Smooth muscle cell (in vitro differentiated cells): ENCODE data around the gene PHAX. TPM values are rescaled to one million over a fixed set of nuclear protein-coding genes. Genes with fewer than 3 reads are reported as not detected.

Experiments used
- DNase-seq: peaks from one replicate; lab custom pipeline; 2025; ENCODE audit not compliant: unreplicated experiment; lab: John Stamatoyannopoulos, UW
- H2AFZ ChIP-seq: fragments of 200-600 bp; sonication (generic); 2 replicates; pipeline ENCODE4 v1.6.0; 2016; ENCODE audit warnings: antibody characterized with exemption, low read depth, mild to moderate bottlenecking
- H3F3A ChIP-seq: fragments of 200-600 bp; sonication (generic); 2 replicates; pipeline ENCODE4 v1.6.0; 2017; ENCODE audit warnings: antibody characterized with exemption, low read depth
- H3K27ac ChIP-seq: fragments of 200-600 bp; sonication (generic); 2 replicates; pipeline ENCODE4 v1.5.1; 2016; ENCODE audit warnings: low read depth, mild to moderate bottlenecking
- H3K27me3 ChIP-seq: fragments of 200-600 bp; sonication (generic); 2 replicates; pipeline ENCODE4 v1.6.1; 2016; ENCODE audit warnings: low read depth, mild to moderate bottlenecking
- H3K36me3 ChIP-seq: fragments of 200-600 bp; sonication (generic); 2 replicates; pipeline ENCODE4 v1.5.1; 2016; ENCODE audit warnings: low read depth
- H3K4me1 ChIP-seq: fragments of 200-600 bp; sonication (generic); 2 replicates; pipeline ENCODE4 v1.5.1; 2016; ENCODE audit warnings: low read depth
- H3K4me2 ChIP-seq: fragments of 200-600 bp; sonication (generic); 2 replicates; pipeline ENCODE4 v1.6.0; 2016; ENCODE audit warnings: mild to moderate bottlenecking
- H3K4me3 ChIP-seq: fragments of 200-600 bp; sonication (generic); 2 replicates; pipeline ENCODE4 v1.5.1; 2016; ENCODE audit warnings: mild to moderate bottlenecking
- H3K79me2 ChIP-seq: fragments of 200-600 bp; sonication (generic); 2 replicates; pipeline ENCODE4 v1.6.0; 2016; ENCODE audit warnings: low read depth, mild to moderate bottlenecking
- H3K9ac ChIP-seq: fragments of 200-600 bp; sonication (generic); 2 replicates; pipeline ENCODE4 v1.6.0; 2016; ENCODE audit warnings: low read depth
- H3K9me3 ChIP-seq: fragments of 200-600 bp; sonication (generic); replicated peaks from 2 replicates; pipeline ENCODE4 v1.5.1; 2016; ENCODE audit warnings: low read depth
- H4K20me1 ChIP-seq: fragments of 200-600 bp; sonication (generic); 2 replicates; pipeline ENCODE4 v1.6.0; 2016; ENCODE audit warnings: low read depth
- WGBS: methylation state at CpG from one replicate; pipeline ENCODE4 v1.1.7; 2016; ENCODE audit warnings: low lambda C conversion rate; 5-methylcytosine and 5-hydroxymethylcytosine counted together
- polyA plus RNA-seq: library from polyadenylated mRNA; unstranded; fragments of >200 nt; fragmentation: Nextera tagmentation; extraction: Ambion mirVana; gene quantifications from 2 replicates; pipeline ENCODE4 v1.2.1, GENCODE V29; 2016
- total RNA-seq: library from RNA; depleted of rRNA; stranded (reverse); fragments of >200 nt; gene quantifications from 2 replicates; pipeline ENCODE4 v1.2.3, GENCODE V29; 2014
- TF ChIP-seq, protein P1 (sequence below): fragments of 200-600 bp; sonication (generic); IDR thresholded peaks from 2 replicates; pipeline ENCODE4 v1.5.1; 2017; ENCODE audit warnings: borderline replicate concordance, mild to moderate bottlenecking, antibody characterized with exemption; ENCODE audit not compliant: insufficient read depth, poor library complexity, severe bottlenecking

Gene PHAX
- total and polyA plus RNA-seq, 2 experiments from 2014 or later: 34.4 to 45.4 TPM

DNA sequence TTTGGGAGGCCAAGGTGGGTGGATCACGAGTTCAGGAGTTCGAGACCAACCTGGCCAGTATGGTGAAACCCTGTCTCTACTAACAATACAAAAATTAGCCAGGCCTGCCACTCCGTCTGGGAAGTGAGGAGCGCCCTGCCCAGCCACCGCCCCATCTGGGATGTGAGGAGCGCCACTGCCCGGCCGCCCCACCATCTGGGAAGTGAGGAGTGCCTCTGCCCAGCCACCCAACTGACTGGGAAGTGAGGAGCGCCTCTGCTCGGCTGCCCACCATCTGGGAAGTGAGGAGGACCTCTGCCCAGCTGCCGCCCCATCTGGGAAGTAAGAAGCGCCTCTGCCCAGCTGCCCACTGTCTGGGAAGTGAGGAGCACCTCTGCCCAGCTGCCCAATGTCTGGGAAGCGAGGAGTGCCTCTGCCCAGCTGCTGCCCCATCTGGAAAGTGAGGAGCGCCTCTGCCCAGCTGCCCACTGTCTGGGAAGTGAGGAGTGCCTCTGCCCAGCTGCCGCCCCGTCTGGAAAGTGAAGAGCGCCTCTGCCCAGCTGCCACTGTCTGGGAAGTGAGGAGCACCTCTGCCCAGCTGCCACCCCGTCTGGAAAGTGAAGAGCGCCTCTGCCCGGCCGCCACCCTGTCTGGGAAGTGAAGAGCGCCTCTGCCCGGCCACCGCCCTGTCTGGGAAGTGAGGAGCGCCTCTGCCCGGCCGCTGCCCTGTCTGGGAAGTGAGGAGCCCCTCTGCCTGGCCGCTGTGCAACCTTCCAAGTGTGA lies 11.0 kb upstream of the PHAX start:
- H3K27ac ChIP-seq: no peak overlapping the region
- no peaks in the 10 kb centered on the region for H3K27me3 ChIP-seq
- H3K36me3 ChIP-seq: no peaks in the 10 kb centered on the region
- no peak overlapping the region for H2AFZ ChIP-seq
- H3F3A ChIP-seq: no peaks in the 10 kb centered on the region
- no peaks in the 10 kb centered on the region for H3K9me3 ChIP-seq
- no peak overlapping the region for H3K4me3 ChIP-seq
- no peaks in the 10 kb centered on the region for H4K20me1 ChIP-seq
- TF ChIP-seq, protein P1, sequence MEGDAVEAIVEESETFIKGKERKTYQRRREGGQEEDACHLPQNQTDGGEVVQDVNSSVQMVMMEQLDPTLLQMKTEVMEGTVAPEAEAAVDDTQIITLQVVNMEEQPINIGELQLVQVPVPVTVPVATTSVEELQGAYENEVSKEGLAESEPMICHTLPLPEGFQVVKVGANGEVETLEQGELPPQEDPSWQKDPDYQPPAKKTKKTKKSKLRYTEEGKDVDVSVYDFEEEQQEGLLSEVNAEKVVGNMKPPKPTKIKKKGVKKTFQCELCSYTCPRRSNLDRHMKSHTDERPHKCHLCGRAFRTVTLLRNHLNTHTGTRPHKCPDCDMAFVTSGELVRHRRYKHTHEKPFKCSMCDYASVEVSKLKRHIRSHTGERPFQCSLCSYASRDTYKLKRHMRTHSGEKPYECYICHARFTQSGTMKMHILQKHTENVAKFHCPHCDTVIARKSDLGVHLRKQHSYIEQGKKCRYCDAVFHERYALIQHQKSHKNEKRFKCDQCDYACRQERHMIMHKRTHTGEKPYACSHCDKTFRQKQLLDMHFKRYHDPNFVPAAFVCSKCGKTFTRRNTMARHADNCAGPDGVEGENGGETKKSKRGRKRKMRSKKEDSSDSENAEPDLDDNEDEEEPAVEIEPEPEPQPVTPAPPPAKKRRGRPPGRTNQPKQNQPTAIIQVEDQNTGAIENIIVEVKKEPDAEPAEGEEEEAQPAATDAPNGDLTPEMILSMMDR: no peak
- no peak overlapping the region for H3K4me2 ChIP-seq
- 98% methylated on average over 28 of the region's 28 CpGs for WGBS
- DNase-seq: no peak
- H3K4me1 ChIP-seq: peaks cover 15% of the 10 kb centered on the region
- peaks cover 17% of the 10 kb centered on the region for H3K79me2 ChIP-seq
- H3K9ac ChIP-seq: no peak overlapping the region

DNA sequence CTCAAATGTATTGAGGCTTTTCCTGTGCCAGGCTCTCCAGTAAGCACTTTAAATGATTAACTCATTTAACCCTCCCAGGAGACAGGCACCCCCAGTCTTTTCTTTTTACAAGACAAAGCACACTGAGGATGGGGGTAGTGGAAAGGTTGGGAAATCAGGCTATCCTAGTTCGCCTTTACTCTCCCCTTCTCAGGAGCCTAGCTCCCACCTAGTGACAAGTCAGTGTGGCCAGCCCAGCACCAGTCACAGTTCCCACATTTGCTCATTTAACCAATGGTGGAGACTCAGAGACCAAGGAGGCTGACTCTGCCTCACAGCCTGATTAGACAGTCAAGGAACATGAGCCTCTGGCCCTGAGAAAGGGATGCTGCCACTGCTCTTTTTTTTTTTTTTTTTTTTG lies 9.2 kb upstream of the PHAX start:
- H3K9ac ChIP-seq: no peak overlapping the region
- no peaks in the 10 kb centered on the region for H4K20me1 ChIP-seq
- peaks cover 15% of the 10 kb centered on the region for H3K4me1 ChIP-seq
- no peak overlapping the region for H3K4me2 ChIP-seq
- WGBS: 95% methylated on average over 1 of the region's 1 CpG
- H2AFZ ChIP-seq: no peak overlapping the region
- H3K27ac ChIP-seq: no peak overlapping the region
- DNase-seq: no peak
- TF ChIP-seq, protein P1: no peak
- H3K27me3 ChIP-seq: no peaks in the 10 kb centered on the region
- no peak overlapping the region for H3K4me3 ChIP-seq
- H3K79me2 ChIP-seq: peaks cover 17% of the 10 kb centered on the region
- H3K36me3 ChIP-seq: no peaks in the 10 kb centered on the region
- H3K9me3 ChIP-seq: no peaks in the 10 kb centered on the region
- no peaks in the 10 kb centered on the region for H3F3A ChIP-seq

DNA sequence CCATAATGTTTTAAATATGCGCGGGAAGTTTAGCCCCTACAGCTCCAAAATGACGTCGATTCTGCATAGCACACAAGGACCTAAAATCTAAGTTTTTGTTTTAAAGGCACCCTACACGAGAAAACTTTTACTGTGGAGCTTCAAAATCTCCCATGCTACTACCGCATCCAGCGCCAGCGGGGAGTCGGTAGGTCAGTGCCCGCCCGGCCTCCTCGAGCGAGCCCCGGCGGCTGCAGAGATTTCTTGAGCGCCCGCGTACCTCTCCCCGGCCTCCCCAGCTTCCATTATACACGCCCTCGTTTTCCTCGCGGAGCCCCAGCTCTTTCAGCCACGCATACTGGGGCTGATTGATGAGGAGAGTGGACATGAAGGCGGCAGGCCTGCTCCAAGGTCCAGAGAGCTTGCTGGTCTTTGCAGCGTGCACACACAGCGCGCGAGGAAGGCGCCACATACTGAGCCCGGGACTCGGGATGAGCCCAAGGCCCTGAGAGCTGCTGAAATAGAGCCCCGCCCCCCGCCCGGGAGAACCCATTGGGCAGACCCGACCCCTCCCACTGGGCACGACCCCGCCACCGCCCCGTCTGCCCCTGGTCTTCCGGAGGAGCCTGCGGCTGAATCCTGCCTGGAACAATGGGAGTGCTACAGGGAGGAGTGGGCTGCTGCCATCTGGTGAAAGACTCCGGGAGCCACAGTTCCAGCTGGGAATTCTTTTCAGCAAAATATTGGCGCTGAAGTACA lies 5.8 kb upstream of the PHAX start, which contains the start of gene ALDH7A1:
TSS of gene ALDH7A1 (minus strand) at position 472 of the 738 bp plus-strand sequence. CDS start at position 451, 21 bp downstream.
- H3K27me3 ChIP-seq: no peaks in the 10 kb centered on the region
- peak within 1 kb of the TSS; percentile 87 for H3K4me2 ChIP-seq
- H2AFZ ChIP-seq: peak within 1 kb of the TSS; percentile 74
- peaks cover 15% of the 10 kb centered on the region for H3K4me1 ChIP-seq
- peak within 1 kb of the TSS; percentile 46 for H3K9ac ChIP-seq
- H3K27ac ChIP-seq: peak within 1 kb of the TSS; percentile 56
- no peaks in the 10 kb centered on the region for H3F3A ChIP-seq
- peaks cover 17% of the 10 kb centered on the region for H3K79me2 ChIP-seq
- no peaks in the 10 kb centered on the region for H4K20me1 ChIP-seq
- peak within 1 kb of the TSS; percentile 60 for H3K4me3 ChIP-seq
- WGBS: under 1% methylated on average over 42 of the region's 44 CpGs
- H3K9me3 ChIP-seq: no peaks in the 10 kb centered on the region
- H3K36me3 ChIP-seq: no peaks in the 10 kb centered on the region
- TF ChIP-seq, protein P1: peak; percentile 33
- DNase-seq: peak; percentile 78
